Measurements from ENCODE around the gene TMEM250. TPM values are rescaled to one million over a fixed set of nuclear protein-coding genes. Genes with fewer than 3 reads are reported as not detected.

TMEM250 gene
- total RNA-seq, 4 donors from 2014 or later, result 34.7 to 75.0 (median 69.2) TPM

DNA sequence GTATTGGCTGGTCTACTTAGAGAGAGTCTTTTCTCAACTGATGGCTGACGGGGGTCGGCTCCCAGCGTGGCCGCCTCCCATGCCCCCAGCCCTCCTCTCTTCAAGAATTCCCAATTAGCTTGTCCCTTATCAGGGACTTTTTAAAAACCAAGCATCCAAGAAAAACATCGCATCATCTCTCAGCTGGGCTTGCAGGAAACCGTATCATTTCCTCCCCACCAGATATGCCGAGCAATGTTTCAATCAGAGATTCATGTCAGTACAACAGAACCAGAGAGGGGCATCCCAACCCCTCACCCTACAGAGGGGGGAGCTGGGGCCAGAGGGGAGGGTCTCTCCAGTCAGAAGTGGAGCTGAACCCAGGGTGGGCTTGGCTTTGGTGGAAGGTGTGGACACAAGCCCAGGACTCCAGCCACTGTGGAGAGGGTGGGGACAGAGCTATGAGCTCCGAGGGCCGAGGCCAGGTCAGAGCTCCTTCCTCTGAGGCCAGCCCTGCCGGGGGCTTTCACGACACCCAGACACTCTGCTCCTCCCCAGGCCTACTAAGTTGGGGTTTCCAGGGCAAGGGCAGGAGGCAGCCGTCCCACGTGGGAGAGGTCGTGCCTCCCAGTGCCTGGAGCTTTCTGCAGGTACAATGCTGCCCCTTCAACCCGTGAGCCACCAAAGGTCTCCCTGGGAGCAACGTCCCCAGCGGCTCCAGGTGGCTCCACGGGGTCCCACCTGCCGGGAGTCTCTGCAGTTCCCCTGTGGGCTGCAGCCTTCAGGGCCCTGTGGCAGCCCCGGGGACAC lies 39.0 kb upstream of the TMEM250 start:
- Histone ChIP-seq H3K4me3 (no peak overlapping the region), H3K4me1 (no peaks in the 10 kb centered on the region), H3K9me3 (no peaks in the 10 kb centered on the region), H3K27ac (no peak overlapping the region), H3K36me3 (no peaks in the 10 kb centered on the region), H3K27me3 (no peaks in the 10 kb centered on the region)
- DNase-seq, result no peak
- TF ChIP-seq, protein P1, sequence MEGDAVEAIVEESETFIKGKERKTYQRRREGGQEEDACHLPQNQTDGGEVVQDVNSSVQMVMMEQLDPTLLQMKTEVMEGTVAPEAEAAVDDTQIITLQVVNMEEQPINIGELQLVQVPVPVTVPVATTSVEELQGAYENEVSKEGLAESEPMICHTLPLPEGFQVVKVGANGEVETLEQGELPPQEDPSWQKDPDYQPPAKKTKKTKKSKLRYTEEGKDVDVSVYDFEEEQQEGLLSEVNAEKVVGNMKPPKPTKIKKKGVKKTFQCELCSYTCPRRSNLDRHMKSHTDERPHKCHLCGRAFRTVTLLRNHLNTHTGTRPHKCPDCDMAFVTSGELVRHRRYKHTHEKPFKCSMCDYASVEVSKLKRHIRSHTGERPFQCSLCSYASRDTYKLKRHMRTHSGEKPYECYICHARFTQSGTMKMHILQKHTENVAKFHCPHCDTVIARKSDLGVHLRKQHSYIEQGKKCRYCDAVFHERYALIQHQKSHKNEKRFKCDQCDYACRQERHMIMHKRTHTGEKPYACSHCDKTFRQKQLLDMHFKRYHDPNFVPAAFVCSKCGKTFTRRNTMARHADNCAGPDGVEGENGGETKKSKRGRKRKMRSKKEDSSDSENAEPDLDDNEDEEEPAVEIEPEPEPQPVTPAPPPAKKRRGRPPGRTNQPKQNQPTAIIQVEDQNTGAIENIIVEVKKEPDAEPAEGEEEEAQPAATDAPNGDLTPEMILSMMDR (IDR thresholded peaks at IDR 0.05), result no peak
- TF ChIP-seq POLR2A (IDR thresholded peaks at IDR 0.05), result no peak

DNA sequence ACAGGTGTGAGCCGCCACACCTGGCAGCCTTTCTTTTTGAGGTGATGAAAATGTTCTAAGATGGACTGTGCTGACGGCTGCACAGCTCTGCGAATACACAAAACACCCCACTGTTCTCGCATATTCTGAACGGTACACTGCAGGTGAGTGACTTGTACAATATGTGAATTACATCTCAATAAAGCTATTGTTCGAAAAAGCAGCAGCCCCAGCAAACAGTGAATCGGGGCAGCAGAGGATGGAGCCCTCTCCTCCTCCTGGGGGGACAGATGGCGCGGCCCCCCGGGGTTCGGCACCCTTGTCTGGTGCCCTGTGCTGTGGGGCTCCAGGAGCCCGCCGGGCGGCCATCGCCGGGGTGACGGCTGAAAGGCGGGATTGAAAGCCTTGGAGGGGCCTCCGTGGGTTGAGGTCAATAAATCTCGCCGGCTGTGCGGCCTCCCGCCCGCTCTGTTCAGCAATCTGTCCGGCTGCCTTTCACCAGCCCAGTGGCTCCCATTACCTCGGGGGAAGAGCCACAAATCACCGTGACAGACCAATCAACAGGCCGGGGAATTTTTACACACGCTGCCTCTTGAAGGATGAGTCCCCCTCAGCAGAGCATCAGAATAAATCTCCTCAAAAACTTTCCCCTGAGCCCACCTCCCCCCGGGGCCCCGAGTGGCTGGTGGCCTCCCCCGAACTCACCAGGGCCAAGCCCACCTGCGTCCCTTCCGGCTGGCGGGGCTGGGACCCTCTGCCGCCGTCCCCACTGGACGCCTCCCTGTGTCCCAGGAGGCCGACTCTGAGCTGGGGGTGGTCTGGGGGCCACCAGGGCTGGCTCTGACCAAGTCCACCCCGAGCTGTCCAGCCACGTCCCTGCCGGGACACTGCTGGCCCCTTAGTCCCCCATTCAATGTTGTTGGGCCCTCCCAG lies 37.8 kb upstream of the TMEM250 start:
- no peaks in the 10 kb centered on the region for H3K27me3 ChIP-seq
- no peak for DNase-seq

DNA sequence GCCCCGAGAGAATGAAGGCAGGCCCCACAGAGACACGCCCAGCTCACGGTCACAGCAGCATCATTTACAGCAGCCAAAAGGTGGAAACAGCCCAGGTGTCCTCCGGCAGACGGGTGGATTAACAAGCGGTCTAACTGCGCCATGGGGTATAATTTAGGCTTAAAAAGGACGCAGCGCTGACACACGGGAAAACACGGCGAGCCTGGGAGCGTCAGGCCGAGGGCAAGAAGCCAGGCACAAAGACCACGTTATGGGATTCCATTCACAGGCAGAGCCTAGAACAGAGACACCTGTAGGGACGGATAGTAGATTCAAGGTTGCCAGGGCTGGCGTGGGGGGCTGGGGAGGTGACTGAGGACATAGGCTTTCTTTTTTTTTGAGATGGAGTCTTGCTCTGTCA lies 36.9 kb upstream of the TMEM250 start:
- Histone ChIP-seq H3K4me3 (no peak overlapping the region), H3K36me3 (no peaks in the 10 kb centered on the region), H3K27ac (no peak overlapping the region), H3K4me1 (no peaks in the 10 kb centered on the region), H3K27me3 (no peaks in the 10 kb centered on the region), H3K9me3 (no peaks in the 10 kb centered on the region)
- DNase-seq, result no peak
- TF ChIP-seq, protein P1 (IDR thresholded peaks at IDR 0.05), result no peak
- no peak for TF ChIP-seq POLR2A (IDR thresholded peaks at IDR 0.05)

More for the DNA sequence above, 37.8 kb upstream of the TMEM250 start:
- H3K36me3 ChIP-seq, result no peaks in the 10 kb centered on the region
- H3K4me1 ChIP-seq, result no peaks in the 10 kb centered on the region
- H3K27ac ChIP-seq, result no peak overlapping the region
- H3K9me3 ChIP-seq, result no peaks in the 10 kb centered on the region
- no peak overlapping the region for H3K4me3 ChIP-seq
- TF ChIP-seq POLR2A (IDR thresholded peaks at IDR 0.05), result no peak

DNA sequence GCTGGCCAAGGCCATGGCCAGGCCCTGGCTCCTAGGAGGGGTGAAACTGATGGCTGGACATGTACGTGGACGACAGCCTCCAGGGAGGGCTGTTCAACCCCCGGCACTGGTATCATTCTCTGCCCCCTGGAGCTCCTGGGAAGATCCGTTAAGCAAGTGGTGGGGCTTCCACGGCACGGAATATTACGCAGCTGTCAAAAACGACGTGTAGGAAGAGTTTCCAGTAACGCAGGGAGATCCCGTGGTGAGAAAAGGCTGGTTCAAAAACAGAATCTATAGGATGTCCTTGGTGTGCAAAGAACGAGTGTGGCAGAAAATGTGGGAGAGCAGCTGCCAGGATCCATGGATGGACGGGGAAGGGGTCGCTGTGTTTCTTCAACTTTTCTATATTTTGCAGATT lies 36.3 kb upstream of the TMEM250 start:
- Histone ChIP-seq H3K36me3 (no peaks in the 10 kb centered on the region), H3K4me1 (no peaks in the 10 kb centered on the region), H3K9me3 (no peaks in the 10 kb centered on the region), H3K4me3 (no peak overlapping the region), H3K27me3 (no peaks in the 10 kb centered on the region), H3K27ac (no peak overlapping the region)
- DNase-seq, result no peak
- TF ChIP-seq, protein P1 (IDR thresholded peaks at IDR 0.05), result no peak
- TF ChIP-seq POLR2A (IDR thresholded peaks at IDR 0.05), result no peak

DNA sequence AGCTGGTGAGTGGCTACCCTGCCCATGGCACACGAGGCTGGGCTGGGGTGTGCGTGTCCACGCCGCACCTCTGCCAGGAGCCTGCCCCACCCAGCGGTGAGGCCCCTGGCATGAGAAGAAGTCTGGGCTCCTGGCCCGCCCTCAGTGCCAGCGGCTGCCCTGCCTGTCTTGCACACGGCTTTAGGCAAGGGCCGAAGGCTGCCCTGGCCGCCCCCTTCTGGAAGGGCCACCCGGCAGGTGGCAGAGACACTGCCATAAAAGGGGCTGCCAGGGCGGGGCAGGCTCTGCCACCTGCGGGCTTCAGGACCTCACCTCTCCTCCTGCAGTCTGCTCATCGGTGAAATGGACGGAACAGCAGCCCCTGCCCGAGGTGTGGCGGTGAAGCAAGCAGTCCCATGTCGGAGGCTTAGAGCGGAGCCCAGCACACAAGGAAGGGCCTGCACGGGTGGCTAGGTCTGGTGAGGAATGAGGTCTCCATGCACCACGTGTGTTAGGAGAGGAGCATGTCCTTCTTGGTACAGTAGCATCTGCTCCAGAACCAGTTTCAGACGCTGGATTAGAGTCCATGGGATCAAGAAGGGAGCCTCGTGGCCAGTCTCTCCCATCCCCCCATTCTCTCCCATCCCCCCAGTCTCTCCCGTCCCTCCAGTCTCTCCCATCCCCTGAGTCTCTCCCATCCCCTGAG lies 34.8 kb upstream of the TMEM250 start:
- Histone ChIP-seq H3K4me3 (no peak overlapping the region), H3K27me3 (no peaks in the 10 kb centered on the region), H3K9me3 (no peaks in the 10 kb centered on the region), H3K36me3 (no peaks in the 10 kb centered on the region), H3K27ac (no peak overlapping the region), H3K4me1 (no peaks in the 10 kb centered on the region)
- DNase-seq, result no peak
- TF ChIP-seq, protein P1 (IDR thresholded peaks at IDR 0.05), result no peak
- no peak for TF ChIP-seq POLR2A (IDR thresholded peaks at IDR 0.05)
